NCI-H1092 treated with DMSO at 0.1 percent for 48 hours (cell line): ENCODE results near the gene CD2BP2.
"Not testable (repeated sequence)": the region's sequence is repeated elsewhere in the genome, so short reads cannot be mapped to it uniquely, and the experiment has no call there.

Experiments
- DNase-seq: peaks from one replicate; lab custom pipeline; 2025; lab: John Stamatoyannopoulos, UW

Gene CD2BP2

DNA sequence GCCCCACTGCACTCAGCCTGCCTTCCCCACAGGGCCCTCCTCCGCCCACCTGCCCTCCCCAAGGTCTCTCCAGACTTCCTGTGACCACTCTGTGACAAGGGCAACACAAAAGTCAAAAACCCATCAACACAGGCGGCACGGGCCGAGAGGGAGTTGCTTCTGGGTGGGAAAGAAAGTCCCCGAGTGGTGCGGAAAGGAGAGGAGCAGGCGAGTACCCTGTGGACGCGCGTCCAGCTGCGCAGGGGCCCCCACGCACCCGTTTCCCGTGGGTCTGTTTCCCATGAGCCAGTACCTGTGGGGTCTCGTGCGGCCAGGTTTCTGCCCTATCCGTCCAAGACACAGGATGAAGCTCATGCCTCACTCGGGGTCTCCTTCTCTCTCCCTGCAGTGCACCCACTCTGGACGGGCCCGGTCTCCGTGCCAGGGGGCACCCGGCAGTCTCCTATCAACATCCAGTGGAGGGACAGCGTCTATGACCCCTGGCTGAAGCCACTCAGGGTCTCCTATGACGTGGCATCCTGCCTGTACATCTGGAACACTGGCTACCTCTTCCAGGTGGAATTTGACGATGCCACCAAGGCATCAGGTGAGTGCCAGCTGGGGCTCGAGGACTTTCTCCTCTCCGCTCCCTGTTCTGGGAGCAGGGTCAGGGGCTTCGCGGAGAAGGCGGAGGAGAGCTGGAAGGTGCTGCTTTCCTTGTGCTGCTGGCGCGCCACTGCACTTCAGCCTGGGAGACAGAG is 12.2 kb downstream of the CD2BP2 start:
- DNase-seq, result no peak

- DNase-seq, result not testable (repeated sequence)
Observed at GRCh38 chr16:30341971-30342370, 13.1 kb downstream of the CD2BP2 start.

- no peak for DNase-seq
Observed at GRCh38 chr16:30340621-30341020, 14.5 kb downstream of the CD2BP2 start.

DNA sequence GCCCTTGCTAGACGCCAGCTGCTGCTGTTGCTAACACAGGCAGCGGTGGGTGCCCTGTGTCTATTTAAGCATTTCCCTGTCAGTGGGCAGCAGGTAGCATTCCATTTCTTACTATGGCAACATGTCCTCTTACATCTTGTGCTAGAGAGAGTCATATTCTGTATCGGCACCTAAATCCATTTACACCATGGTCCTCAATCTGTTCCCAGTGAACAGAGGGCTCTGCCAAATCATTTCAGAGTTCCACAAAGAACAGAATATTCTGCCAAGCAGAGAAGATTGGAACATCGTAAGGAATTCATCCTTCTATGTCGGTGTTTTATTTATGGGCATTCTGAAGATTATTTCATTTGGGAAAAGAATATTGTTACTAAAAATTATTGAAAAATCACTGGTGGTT is 16.4 kb downstream of the CD2BP2 start:
- not testable (repeated sequence) for DNase-seq

GRCh38 chr16:30337964-30338357 is 17.1 kb downstream of the CD2BP2 start:
- DNase-seq, result not testable (repeated sequence)

- DNase-seq, result peak; percentile 34
Observed at GRCh38 chr16:30335598-30336474, 19.3 kb downstream of the CD2BP2 start.

GRCh38 chr16:30335028-30335597 is 20.0 kb downstream of the CD2BP2 start:
- DNase-seq, result peak; percentile 73

DNA sequence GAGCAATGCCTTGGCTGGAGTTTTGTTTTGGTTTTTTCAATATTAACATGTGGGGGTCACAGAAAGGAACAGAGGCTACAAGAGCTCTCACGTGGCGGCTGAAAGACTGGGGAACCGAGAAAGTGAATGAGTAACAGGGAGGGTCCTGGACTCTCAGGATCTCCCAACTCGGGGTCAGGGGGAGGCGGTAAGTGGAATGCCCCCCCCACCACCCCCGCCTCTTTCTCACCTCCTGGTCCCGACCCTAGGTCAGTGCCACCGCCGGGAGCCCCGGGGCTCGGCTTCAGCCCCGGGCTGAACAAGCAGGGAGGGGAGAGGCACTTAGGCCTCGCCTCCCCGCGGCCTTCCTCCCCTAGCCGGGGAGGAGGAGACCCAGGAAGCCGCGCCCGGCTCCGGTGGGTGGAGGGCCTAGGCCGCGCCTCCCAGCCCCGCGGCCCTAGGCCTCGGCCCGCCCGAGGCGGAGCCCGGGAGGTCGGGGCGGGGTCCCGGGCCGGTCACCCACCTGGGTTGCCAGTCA is 20.6 kb downstream of the CD2BP2 start:
- DNase-seq, result peak; percentile 39

DNA sequence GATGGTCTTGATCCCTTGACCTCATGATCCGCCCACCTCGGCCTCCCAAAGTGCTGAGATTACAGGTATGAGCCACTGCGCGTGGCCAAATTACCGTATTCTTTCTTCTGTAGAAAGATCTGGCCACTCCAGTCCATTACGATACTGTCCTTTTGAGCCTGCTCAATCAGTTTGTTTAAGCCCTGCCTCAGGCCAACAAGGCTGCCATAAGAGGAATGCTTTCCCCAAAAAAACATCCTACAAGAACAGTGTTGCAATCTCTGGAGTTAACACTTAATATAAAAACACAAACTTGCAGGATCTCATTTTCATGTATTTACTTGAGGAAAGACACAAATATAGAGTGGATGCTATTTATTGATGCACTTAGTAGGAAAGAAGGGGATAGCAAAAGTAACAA is 30.9 kb downstream of the CD2BP2 start:
- DNase-seq, result not testable (repeated sequence)

- not testable (repeated sequence) for DNase-seq
Observed at GRCh38 chr16:30318647-30319046, 36.5 kb downstream of the CD2BP2 start.

GRCh38 chr16:30310937-30311336 is 44.2 kb downstream of the CD2BP2 start:
- not testable (repeated sequence) for DNase-seq

- not testable (repeated sequence) for DNase-seq
Observed at GRCh38 chr16:30309255-30309654, 45.9 kb downstream of the CD2BP2 start.
